GM12892 (cell line): ENCODE results near the gene TCF7.

Source experiments
- POLR2A ChIP-seq: IDR thresholded peaks from 2 replicates; pipeline ENCODE4 v1.6.1; 2011; ENCODE audit warnings: low read depth, low read length, control low read depth
- POLR2AphosphoS5 ChIP-seq: IDR thresholded peaks from 2 replicates; pipeline ENCODE4 v1.6.1; 2011; ENCODE audit warnings: low read depth, low read length, control low read depth
- TAF1 ChIP-seq: IDR thresholded peaks from 2 replicates; pipeline ENCODE4 v1.6.1; 2011; ENCODE audit warnings: low read depth, mild to moderate bottlenecking, control low read depth, low read length, borderline replicate concordance

DNA sequence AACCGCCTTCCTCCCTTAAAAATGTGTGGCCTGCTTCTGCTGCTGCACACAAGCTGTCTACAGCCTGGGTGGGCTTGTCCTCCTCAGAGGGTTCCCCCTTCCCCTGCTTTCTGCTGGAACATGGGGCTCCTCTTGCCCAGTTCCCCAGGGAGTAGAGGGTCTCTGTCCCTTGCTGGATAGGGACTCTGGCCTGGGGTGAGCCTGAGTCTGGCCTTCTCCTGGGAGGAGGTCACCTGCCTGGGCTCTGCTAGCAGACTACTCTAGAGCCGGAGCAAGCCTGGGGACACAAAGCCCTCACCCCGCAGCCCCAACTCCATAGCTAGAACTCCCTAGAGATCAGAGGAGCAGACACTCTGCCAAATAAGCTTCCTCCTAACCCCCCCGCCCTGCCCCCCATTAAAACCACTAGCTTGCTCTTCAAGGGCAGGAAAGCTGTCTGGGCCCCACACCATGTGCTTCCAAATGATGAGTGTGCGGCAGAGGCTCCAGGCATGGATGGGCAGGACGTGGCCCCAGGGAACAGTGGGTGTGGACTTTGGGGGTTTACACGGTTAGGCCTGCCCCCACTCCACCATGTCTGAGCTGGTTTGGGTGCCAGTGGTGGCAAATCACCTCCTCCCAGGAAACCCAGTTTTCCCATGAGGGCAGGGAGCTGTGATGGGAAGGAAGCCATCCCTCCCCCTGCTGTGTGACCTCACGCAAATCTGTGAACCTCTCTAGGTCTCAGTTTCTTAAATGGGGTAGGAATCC lies 10.0 kb downstream of the TCF7 start:
- TF ChIP-seq POLR2A (no peak), POLR2AphosphoS5 (no peak), TAF1 (no peak)
